SK-N-SH (cell line): ENCODE measurements around the gene GSTO2. TPM values are rescaled to one million over a fixed set of nuclear protein-coding genes. Genes with fewer than 3 reads are reported as not detected.

Experiments
- CTCF ChIA-PET: fragments of 300-600, 350-600 bp; formaldehyde crosslinking; extraction: SDS; loops from one replicate; lab custom pipeline; 2021; lab: Yijun Ruan, JAX
- POLR2A ChIA-PET: fragments of 350-600 bp; sonication (Branson Sonifier 250); formaldehyde crosslinking; extraction: SDS; loops from one replicate; lab custom pipeline; 2020; ENCODE audit warnings: antibody characterized with exemption, inconsistent platforms; lab: Yijun Ruan, JAX
- DNase-seq: peaks from one replicate; pipeline ENCODE4 v3.0.0; 2012
- H2AFZ ChIP-seq: fragments of 200-600 bp; sonication (generic); 2 replicates; pipeline ENCODE4 v1.8.1; 2016; ENCODE audit warnings: antibody characterized with exemption, mild to moderate bottlenecking, low read depth
- H3F3A ChIP-seq: fragments of 200-600 bp; sonication (generic); replicated peaks from 2 replicates; pipeline ENCODE3; 2016; ENCODE audit warnings: antibody characterized with exemption, mild to moderate bottlenecking; ENCODE audit not compliant: insufficient read depth
- H3K27ac ChIP-seq, 2 experiments: fragments of 200-500 bp in 1 of 2; fragments of 200-600 bp in 1 of 2; sonication (Bioruptor generic) in 1 of 2; sonication (generic), shearing (Covaris generic) in 1 of 2; 2 replicates each; pipeline versions ENCODE4 v1.5.1 to v1.6.1; 2014 to 2016; ENCODE audit warnings: low read depth in 2 of 2, inconsistent platforms in 1 of 2, low read length in 1 of 2, mild to moderate bottlenecking in 1 of 2, mixed read lengths in 1 of 2
- H3K27me3 ChIP-seq: fragments of 200-600 bp; sonication (generic), shearing (Covaris generic); 2 replicates; pipeline ENCODE4 v1.6.1; 2016; ENCODE audit warnings: mixed run types; ENCODE audit not compliant: insufficient read depth
- H3K36me3 ChIP-seq, 2 experiments: fragments of 200-500 bp in 1 of 2; fragments of 200-600 bp in 1 of 2; sonication (Bioruptor generic) in 1 of 2; sonication (generic) in 1 of 2; replicated peaks in 1 of 2; 2 replicates each; pipeline versions ENCODE3 to v1.5.1; 2014 to 2016; ENCODE audit warnings: low read length in 1 of 2, mild to moderate bottlenecking in 1 of 2; ENCODE audit not compliant: insufficient read depth in 2 of 2, control insufficient read depth in 1 of 2
- H3K4me1 ChIP-seq, 2 experiments: fragments of 200-500 bp in 1 of 2; fragments of 200-600 bp in 1 of 2; sonication (Bioruptor generic) in 1 of 2; sonication (generic), shearing (Covaris generic) in 1 of 2; 2 replicates each; pipeline versions ENCODE4 v1.5.1 to v1.6.1; 2014 to 2016; ENCODE audit warnings: low read depth in 1 of 2, low read length in 1 of 2, mixed run types in 1 of 2; ENCODE audit not compliant: insufficient read depth in 2 of 2, control insufficient read depth in 1 of 2
- H3K4me2 ChIP-seq: fragments of 200-600 bp; sonication (generic), shearing (Covaris generic); 2 replicates; pipeline ENCODE4 v1.6.1; 2017; ENCODE audit warnings: mixed run types
- H3K4me3 ChIP-seq, 2 experiments: fragments of 200-500 bp in 1 of 2; fragments of 200-600 bp in 1 of 2; sonication (Bioruptor generic) in 1 of 2; sonication (generic), shearing (Covaris generic) in 1 of 2; 2 replicates each; pipeline versions ENCODE4 v1.5.1 to v1.8.1; 2014 to 2016; ENCODE audit warnings: low read depth in 2 of 2, inconsistent platforms in 1 of 2, low read length in 1 of 2, mild to moderate bottlenecking in 1 of 2, mixed read lengths in 1 of 2, moderate library complexity in 1 of 2
- H3K79me2 ChIP-seq: fragments of 200-600 bp; sonication (generic); 2 replicates; pipeline ENCODE4 v1.8.1; 2017; ENCODE audit warnings: mild to moderate bottlenecking; ENCODE audit not compliant: insufficient read depth
- H3K9ac ChIP-seq: fragments of 200-600 bp; sonication (generic); 2 replicates; pipeline ENCODE4 v1.6.1; 2017; ENCODE audit warnings: mixed run types
- H3K9me2 ChIP-seq: fragments of 200-600 bp; sonication (generic); 2 replicates; pipeline ENCODE4 v1.6.1; 2017; ENCODE audit warnings: mixed run types
- H3K9me3 ChIP-seq: fragments of 200-600 bp; sonication (generic); 2 replicates; pipeline ENCODE4 v1.6.1; 2017; ENCODE audit warnings: mixed run types, mild to moderate bottlenecking, moderate library complexity
- H4K20me1 ChIP-seq: fragments of 200-600 bp; sonication (generic); 2 replicates; pipeline ENCODE4 v1.6.1; 2017; ENCODE audit warnings: mild to moderate bottlenecking, mixed run types; ENCODE audit not compliant: insufficient read depth
- ELF1 ChIP-seq: IDR thresholded peaks from 2 replicates; pipeline ENCODE4 v1.4.0; 2012
- EZH2phosphoT487 ChIP-seq: fragments of 200-600 bp; sonication (generic); IDR thresholded peaks from 2 replicates; pipeline ENCODE4 v1.6.1; 2017; ENCODE audit warnings: low read depth, mixed run types, mild to moderate bottlenecking, antibody characterized with exemption, moderate library complexity, borderline replicate concordance
- FOSL2 ChIP-seq: IDR thresholded peaks from 2 replicates; pipeline ENCODE4 v1.4.0; 2012; ENCODE audit warnings: low read depth, mild to moderate bottlenecking, moderate library complexity, borderline replicate concordance
- FOXJ3 ChIP-seq: sonication (generic); formaldehyde crosslinking; IDR thresholded peaks from 2 replicates; pipeline ENCODE4 v1.5.1; 2020; ENCODE audit warnings: mild to moderate bottlenecking, missing genetic modification reagents
- FOXM1 ChIP-seq: IDR thresholded peaks from 2 replicates; pipeline ENCODE4 v1.4.0; 2012; ENCODE audit warnings: low read depth, mild to moderate bottlenecking
- GATA2 ChIP-seq: sonication (generic); formaldehyde crosslinking; IDR thresholded peaks from 2 replicates; pipeline ENCODE4 v1.5.0; 2020; ENCODE audit warnings: mild to moderate bottlenecking, missing genetic modification reagents
- IRF3 ChIP-seq: fragments of 150-350 bp; IDR thresholded peaks from 2 replicates; pipeline ENCODE4 v1.6.1; 2016; ENCODE audit warnings: mild to moderate bottlenecking, low read depth, low read length
- MEF2A ChIP-seq: IDR thresholded peaks from 2 replicates; pipeline ENCODE4 v1.4.0; 2012; ENCODE audit warnings: low read depth, borderline replicate concordance
- MXI1 ChIP-seq: IDR thresholded peaks from 2 replicates; pipeline ENCODE4 v1.6.1; 2012; ENCODE audit warnings: mild to moderate bottlenecking, low read depth, low read length, improper control_type of control experiment
- RCOR1 ChIP-seq: fragments of 150-350 bp; IDR thresholded peaks from 2 replicates; pipeline ENCODE4 v1.6.1; 2017; ENCODE audit warnings: antibody characterized with exemption, low read length
- RXRA ChIP-seq: IDR thresholded peaks from 2 replicates; pipeline ENCODE4 v1.4.0; 2012; ENCODE audit warnings: low read depth, mild to moderate bottlenecking, borderline replicate concordance
- SIN3A ChIP-seq: IDR thresholded peaks from 2 replicates; pipeline ENCODE4 v1.6.1; 2012; ENCODE audit warnings: low read depth, mild to moderate bottlenecking, low read length, moderate library complexity, borderline replicate concordance
- TAF1 ChIP-seq: IDR thresholded peaks from 2 replicates; pipeline ENCODE4 v1.6.1; 2012; ENCODE audit warnings: low read depth, mild to moderate bottlenecking, low read length, moderate library complexity, borderline replicate concordance
- TEAD4 ChIP-seq: IDR thresholded peaks from 2 replicates; pipeline ENCODE4 v1.4.0; 2012; ENCODE audit warnings: mild to moderate bottlenecking, borderline replicate concordance; ENCODE audit not compliant: insufficient read depth
- WGBS: methylation state at CpG from one replicate; pipeline ENCODE4 v1.1.6; 2017; ENCODE audit warnings: low lambda C conversion rate; 5-methylcytosine and 5-hydroxymethylcytosine counted together
- polyA plus RNA-seq, 3 experiments: library from polyadenylated mRNA; depleted of rRNA; stranded (reverse); fragments of >200 nt; gene quantifications; 2 replicates each; pipeline ENCODE4 v1.2.3, GENCODE V29; 2012
- TF ChIP-seq, protein P1 (sequence below): fragments of 150-350 bp; IDR thresholded peaks from 2 replicates; pipeline ENCODE4 v1.6.1; 2017; ENCODE audit warnings: antibody characterized with exemption, low read length, low read depth, borderline replicate concordance
- TF ChIP-seq, protein P2 (sequence below): IDR thresholded peaks from 2 replicates; pipeline ENCODE4 v1.4.0; 2012; ENCODE audit warnings: low read depth
- TF ChIP-seq, protein P3 (sequence below): IDR thresholded peaks from 2 replicates; pipeline ENCODE4 v1.4.0; 2012; ENCODE audit warnings: low read depth, borderline replicate concordance

The GSTO2 gene
- polyA plus RNA-seq, 1 of the 3 experiments (the other 2 are of a cell fraction), result 0.49 TPM

- WGBS, result 88% methylated on average over 1 of the region's 1 CpG
- no peaks in the 10 kb centered on the region for H3K9me2 ChIP-seq
- no peaks in the 10 kb centered on the region for H3K27me3 ChIP-seq
- peaks cover 5 to 13% of the 10 kb centered on the region in 2 experiments; a peak in 3 of 4 replicates for H3K4me1 ChIP-seq
- H2AFZ ChIP-seq, result no peak overlapping the region
- no peak overlapping the region; the same call in 1 of the 2 replicates for H3K9ac ChIP-seq
- POLR2A ChIA-PET, result no interaction called here
- H3K36me3 ChIP-seq, result no peaks in the 10 kb centered on the region
- H3K9me3 ChIP-seq, result no peaks in the 10 kb centered on the region
- peak overlapping the region in 1 of 2 experiments; percentile 22; a peak in 1 of 4 replicates for H3K27ac ChIP-seq
- CTCF ChIA-PET, result interaction anchor here (1.2 to 7.0 kb wide), 14 partner anchors 10 to 271 kb away, joined by 3 to 229 read pairs (median 14); partner anchors contain the start of gene ITPRIP
- DNase-seq, result no peak
- no peak for TF ChIP-seq MEF2A
- no peak for TF ChIP-seq MXI1
- no peak for TF ChIP-seq TAF1
- no peak for TF ChIP-seq FOXM1
- no peak for TF ChIP-seq RXRA
- no peak for TF ChIP-seq SIN3A
- TF ChIP-seq ELF1, result no peak
- no peak for TF ChIP-seq FOXJ3 (CRISPR knock-in tag)
- TF ChIP-seq GATA2 (CRISPR knock-in tag), result no peak
- TF ChIP-seq TEAD4, result no peak
- no peak for TF ChIP-seq FOSL2
- TF ChIP-seq IRF3, result no peak
- TF ChIP-seq RCOR1, result no peak
- TF ChIP-seq, protein P1, sequence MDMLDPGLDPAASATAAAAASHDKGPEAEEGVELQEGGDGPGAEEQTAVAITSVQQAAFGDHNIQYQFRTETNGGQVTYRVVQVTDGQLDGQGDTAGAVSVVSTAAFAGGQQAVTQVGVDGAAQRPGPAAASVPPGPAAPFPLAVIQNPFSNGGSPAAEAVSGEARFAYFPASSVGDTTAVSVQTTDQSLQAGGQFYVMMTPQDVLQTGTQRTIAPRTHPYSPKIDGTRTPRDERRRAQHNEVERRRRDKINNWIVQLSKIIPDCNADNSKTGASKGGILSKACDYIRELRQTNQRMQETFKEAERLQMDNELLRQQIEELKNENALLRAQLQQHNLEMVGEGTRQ, result no peak
- TF ChIP-seq, protein P2, sequence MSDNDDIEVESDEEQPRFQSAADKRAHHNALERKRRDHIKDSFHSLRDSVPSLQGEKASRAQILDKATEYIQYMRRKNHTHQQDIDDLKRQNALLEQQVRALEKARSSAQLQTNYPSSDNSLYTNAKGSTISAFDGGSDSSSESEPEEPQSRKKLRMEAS, result no peak
- TF ChIP-seq, protein P3, sequence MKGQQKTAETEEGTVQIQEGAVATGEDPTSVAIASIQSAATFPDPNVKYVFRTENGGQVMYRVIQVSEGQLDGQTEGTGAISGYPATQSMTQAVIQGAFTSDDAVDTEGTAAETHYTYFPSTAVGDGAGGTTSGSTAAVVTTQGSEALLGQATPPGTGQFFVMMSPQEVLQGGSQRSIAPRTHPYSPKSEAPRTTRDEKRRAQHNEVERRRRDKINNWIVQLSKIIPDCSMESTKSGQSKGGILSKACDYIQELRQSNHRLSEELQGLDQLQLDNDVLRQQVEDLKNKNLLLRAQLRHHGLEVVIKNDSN, result no peak
- TF ChIP-seq EZH2phosphoT487, result no peak
- no peaks in the 10 kb centered on the region for H4K20me1 ChIP-seq
- H3K4me2 ChIP-seq, result peak overlapping the region; percentile 77
- peak overlapping the region in 1 of 2 experiments; percentile 66; a peak in 1 of 4 replicates for H3K4me3 ChIP-seq
- peaks cover 11% of the 10 kb centered on the region for H3F3A ChIP-seq
- no peaks in the 10 kb centered on the region for H3K79me2 ChIP-seq
Measured at GRCh38 chr10:104351919-104352318, 82.9 kb downstream of the GSTO2 start.
